Fibroblast of skin of back (primary cell): ENCODE results near the gene CMIP.

Experiments used
- DNase-seq: peaks from one replicate; pipeline ENCODE4 v3.0.0-alpha.2; 2013

CMIP gene

DNA sequence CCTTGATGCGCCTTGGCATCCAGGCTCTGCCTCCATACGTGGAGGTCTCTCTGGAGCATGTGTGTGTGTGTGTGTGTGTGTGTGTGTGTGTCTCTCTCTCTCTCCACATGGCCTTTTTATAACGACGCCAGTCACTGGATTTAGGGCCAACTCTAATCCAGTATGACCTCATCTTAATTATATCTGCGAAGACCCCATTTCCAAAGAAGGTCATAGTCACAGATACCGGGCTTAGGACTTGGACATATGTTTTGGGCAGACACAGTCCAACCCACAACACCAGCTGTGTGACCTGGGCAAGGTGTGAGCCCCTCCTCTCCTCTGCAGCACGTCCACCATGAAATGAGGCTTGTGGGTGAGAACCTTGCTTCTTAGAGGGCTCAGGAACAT is 196.1 kb downstream of the CMIP start:
- no peak for DNase-seq

DNA sequence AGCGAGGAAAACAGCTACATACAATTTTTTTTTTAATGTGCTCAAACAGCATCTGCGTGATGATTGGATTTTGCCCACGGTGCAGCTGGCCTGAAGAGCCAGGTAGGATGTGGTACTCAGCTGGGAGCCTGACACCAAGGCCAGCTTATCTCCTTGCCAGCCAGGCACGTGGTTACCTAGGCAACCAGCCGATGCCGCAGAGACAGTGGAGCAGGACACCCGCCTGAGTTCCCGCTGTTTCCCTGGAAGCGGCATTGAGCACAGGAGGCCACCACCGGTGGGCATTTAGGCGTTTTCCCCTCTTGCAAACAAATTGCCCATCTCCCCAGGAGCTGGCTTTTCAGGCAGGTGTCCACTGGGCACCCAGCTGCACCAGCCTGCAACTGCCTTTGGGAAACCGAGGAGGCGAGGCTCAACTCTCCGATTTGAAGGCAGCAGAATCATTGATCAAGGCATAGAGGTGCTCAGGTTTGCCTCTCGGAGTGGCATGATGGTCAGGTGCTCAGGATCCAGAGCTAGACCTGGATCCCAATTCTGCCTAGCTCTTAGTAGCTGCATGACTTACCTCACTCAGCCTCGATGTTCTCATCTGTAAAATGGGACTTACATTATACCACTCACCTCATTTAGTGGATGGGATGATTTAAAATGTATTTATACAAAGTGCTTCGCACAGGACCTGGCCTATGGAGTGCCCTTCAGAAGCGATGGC is 196.9 kb downstream of the CMIP start:
- DNase-seq, result no peak

DNA sequence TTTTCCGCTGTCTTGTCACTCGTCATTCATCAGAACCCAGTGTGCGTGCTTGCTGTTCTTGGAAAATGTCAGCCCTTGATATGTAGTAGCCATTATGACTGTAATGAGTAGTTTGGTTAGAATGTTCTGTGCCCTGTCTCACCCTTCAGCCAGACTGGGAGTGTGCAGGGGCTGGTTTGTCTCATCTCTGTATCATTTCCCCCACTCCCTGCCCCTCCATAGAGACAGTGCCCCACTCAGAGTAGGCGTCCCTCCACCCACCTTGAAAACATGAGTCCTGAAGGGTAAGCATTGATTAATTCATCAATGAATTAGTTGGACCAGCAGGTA is 197.5 kb downstream of the CMIP start:
- no peak for DNase-seq

DNA sequence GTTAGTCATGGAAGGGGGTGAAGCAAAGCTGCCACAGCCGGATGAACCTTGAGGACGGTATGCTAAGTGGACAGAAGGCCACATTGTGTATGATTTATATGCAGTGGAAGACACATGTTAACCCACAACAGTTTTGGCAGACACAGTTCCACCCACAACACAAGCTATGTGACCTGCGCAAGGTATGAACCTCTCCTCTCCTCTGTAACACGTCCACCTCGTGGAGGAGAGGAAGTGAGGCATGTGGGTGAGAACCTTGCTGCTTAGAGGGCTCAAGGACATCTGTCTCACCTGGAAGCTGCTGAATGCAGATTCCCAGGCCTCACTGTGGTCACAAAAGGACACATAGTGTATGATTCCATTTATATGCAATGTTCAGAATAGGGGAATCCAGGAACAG is 198.3 kb downstream of the CMIP start:
- DNase-seq, result no peak

DNA sequence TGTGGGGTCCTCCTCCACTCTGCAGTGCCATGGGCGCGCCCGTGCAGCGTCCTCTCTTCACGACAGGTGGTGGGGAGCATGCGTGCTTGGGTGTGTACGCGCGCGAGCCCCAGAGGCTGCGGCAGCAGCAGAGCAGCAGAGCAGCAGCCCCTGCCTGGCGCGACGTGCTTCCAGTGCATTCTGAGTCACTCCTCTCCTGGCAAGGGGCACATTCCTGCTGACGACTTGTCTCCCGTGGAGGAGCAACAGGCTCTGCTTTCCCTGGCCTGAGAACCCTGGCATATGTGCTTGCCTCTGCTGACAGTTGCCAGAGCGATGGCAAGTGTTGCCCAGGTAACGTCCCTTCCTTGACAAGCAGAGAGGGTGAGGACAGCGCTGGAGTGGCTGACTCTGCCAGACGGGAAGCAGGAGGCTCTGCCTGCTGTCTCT is 200.7 kb downstream of the CMIP start:
- DNase-seq, result peak; percentile 95

DNA sequence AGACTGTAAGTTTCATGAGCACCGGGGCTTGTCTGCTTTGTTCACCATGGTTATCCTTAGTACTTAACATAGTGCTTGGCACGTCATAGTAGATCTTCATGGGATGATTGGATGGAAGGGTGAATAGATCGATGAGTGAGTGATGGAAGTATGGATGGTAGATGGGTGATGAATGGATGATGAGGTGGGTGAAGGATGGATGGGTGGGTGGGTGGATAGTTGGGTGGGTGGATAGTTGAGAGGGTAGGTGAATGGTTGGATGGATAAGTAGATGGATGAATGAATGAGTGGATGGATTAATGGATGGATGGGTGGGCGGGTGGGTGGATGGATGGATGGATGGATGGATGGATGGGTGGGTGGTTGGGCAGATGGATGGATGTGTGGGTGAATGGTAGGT is 201.3 kb downstream of the CMIP start:
- no peak for DNase-seq

DNA sequence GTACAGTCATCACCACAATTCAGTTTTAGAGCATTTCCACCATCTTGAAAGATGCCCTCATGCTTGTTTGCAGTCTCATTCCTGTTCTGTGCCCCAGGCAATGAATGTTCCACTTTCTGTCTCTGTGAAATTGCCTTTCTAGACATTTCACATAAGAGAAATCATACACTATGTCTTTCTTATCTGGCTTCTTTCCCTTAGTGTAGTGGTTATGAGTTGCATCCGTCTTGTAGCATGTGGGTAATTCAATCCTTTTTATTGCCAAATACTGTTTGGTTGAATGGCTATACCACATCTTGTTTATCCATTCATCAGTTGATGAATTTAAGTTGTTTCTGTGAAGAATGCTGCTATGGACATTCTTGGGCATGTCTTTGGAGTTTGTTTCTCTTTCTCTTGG is 202.0 kb downstream of the CMIP start:
- DNase-seq, result no peak

DNA sequence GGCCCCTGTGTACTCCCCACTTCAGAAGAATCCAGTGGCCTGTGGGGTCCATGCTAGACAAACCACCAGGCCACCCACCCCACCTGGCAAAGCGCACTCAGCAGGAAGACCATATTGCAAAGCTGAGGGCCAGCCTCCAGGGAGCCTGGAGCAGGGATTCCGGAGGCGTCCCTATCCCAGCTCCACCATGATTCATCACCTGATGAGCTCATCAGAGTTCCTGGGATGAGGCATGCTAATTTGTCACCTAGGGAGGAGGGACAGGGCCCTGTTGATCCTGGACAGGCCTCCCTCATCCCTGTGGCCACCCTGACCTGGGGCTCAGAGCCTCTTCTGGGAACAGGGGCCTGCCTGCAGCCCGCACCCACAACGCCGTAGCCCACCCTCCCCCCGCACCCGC is 202.9 kb downstream of the CMIP start:
- DNase-seq, result peak; percentile 89

DNA sequence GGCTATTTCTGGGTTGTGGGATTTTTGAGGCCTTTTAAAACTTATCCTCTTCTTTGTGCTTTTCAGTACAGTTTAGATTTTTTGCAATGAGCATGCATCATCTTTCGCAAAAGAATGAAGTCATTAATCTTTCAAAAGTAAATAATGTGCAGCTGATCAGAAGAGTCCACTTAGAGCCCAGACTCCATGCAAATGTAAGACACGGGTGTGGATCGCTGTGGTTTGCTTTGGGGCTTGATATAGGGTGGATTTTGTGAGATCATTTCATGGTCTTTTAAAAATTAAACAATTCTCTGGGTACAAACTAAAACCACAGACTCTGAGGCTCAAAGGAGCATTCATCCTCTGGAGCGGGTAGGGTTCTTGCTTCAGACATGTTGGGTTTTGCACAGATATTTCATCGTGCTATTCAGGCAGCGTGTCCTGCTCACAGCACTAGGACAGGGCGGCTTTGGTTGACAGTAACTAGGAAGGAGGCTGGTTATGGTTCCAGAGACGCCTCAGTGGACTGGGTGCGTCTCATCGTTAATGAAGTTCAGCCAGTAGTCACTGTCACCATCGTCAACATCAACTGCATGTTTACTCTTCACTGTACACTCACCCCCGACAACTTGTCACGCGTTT is 205.1 kb downstream of the CMIP start:
- DNase-seq, result peak; percentile 17

DNA sequence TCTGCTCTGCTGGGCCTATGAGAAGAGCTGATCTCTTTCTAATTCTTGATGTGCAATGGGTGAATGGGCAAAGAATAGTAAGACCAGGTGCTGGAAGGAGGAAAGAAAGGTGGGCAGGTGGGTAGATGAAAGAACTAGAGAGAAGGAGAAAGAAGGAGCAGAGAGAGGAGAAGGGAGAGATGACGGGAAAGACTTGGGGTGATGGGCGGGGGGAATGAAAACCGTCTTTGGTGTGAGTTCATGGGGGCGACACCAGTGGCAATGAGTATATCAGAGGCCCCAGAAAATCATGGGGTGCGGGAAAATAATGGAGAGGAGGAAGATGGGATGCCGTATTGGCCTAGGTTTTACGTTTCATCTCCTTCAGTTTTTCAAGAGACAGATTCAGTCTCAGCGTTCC is 205.7 kb downstream of the CMIP start:
- no peak for DNase-seq

DNA sequence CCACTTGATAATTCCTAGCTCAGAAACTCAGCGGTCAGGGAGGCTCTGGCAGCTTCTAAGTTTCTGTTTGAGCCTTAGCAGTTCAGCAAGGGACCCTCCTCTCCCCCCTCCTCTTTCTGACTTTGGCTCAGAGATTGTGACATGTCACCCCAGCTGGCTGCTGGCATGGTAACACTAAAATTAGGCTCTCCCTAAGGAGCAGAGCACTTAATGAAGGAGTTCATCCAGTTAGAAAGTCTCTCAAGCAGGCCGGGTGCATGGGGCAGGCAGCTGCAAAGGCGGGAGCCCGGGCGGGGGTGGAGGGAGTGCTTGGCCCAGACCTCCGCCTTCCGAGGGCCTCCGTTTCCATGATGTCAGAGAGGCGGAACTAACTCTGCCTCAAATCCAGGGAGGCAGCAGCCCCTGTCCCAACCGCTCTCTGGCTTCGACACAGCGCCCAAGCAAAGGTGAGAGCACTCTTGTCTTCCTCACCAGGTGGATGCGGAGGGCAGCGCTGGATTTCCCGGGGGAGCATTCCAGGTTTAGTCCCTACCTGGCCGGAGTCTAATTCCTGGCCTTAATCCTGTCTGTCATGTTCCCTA is 206.5 kb downstream of the CMIP start:
- no peak for DNase-seq

DNA sequence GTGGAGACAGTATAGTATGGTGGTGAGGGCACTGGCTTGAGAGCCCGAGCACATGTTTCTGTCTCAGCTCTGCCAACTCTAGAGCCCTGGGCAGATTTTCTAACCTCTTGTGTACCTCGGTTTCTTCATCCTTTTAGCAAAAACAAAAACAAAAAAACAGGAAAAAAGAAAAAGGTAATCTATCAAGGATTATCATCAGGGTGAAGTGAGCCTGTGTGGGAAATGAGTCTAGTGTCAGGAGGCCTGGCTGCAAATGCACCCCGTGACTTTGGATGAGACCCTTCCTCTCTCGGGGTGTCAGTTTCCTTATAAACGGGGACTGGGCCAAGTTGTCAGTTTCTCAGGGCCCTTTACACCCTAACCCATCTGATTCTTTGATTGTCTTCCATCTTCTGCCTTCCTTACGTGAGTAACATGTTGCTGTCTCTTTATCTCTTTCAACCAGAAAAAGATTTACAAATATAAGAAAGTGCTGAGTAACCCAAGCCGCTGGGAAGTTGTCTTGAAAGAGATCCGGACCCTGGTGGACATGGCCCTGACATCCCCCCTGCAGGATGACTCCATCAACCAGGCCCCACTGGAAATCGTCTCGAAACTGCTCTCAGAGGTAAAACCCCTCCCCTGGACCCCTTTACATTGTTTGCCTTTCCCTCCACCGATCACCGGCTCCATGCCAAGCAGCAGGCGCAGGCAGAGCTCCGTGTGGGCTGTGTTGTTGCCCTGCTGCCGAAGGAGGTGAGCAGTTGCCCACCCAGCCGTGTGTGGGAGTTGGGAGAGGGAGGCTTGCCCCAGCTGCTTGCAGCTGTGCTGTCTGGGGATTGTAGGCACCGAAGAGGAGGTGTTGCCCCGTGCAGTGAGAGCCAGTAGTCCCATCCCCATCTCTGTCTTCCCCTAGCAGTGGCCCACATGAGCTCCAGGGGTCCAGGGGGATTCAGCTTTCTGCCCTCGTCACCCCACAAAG is 207.4 kb downstream of the CMIP start:
- DNase-seq, result no peak

DNA sequence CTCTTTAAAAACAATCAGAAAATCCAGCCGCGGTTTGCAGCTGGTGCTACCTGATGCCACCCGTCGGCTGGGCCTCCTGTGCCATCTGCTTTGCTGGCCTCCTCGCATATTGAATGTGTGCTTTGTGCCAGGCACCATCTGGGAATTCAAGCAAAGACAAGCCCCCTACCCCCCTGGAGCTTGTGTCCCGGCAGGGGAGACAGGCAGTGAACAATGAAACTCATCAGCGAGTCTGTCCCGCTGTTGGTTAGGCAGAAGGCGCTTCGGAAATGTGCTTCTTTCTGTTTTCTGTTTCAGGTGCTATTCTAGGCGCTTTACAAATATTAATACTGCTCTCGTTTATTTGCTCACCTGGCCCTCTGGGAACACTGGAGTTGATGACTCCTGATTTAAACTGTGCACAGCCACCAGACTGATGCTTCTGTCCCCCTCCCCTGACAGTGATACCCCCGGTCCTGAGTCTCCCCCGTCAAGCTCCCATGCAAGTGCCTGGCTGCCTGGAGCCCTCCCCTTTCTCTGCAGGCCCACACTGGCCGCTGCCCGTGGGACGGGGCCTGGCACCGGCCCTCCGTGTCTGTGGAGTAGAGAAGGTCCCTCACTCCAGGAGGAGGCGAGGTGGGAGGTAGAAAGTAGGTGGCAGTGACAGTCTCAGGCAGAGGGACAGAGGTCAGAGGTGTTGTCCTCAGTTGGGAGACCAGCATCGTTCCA is 208.3 kb downstream of the CMIP start:
- no peak for DNase-seq

DNA sequence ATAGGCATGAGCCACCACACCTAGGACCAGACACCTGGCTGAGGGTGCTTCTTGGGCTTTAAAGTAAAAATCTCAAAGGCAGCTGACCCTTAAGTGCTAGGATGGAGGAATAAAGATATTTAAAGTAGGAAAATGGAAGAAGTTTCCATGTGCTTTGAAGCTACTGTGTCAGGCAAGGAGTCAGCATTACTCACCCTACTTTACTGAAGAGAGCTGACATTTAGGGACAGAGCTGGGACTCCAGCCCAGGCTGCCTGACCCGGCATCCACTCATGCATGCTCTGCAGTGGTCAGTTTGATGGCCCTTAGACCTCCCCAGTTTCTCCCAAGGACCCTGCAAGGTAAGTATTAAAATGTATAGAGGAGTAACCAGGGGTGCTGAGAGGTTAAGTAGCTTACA is 209.7 kb downstream of the CMIP start:
- DNase-seq, result no peak

DNA sequence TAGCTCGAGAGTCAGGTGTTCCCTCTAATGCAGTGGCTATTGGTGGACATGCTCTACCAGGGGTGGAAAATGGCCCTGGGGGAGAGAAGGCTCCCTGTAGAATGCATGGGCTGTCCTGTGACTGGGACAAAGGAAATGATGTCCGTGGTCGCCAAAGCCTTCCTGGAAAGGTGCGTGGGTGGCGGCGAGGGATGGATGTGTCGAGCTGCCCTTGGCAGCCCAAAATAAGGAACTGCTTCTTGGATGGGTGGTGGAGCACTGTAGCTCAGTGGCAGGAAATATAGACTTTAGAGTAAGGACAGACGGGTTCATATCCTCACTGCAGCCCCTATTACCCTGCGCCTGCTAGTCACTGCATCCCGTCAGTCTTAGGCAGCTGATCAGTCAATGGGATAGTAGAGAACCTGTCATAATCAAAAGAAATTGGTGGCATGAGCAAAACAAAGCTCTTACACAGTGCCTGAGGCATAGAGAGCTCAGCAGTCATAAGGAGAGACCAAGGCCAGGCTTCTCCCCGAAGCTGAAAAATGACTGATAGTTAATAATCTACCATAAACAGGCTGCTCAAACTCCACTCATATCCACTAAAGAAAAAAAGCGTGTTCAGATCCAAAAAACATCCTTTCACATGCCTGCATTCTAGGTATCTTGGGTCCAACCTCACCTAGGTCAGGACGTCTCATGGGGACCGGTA is 211.0 kb downstream of the CMIP start:
- DNase-seq, result no peak

DNA sequence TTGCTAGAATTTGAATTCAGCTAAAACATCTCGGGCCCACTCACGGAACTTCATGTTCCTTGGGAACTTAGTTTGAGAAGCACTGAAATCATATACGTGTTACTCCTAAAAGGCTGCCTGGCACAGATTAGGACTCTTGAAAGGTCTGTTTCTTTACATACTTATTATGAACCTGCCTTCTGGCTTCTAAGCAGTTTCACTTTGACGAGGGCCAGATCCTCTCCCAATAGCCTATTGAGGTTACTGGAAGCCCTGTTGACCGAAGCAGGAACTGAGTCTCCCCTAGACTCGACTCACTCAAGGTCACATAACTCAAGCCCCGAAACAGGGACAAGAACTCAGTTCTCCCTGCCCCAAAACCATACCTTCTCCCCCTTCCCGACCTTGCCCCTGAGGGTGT is 212.6 kb downstream of the CMIP start:
- no peak for DNase-seq

DNA sequence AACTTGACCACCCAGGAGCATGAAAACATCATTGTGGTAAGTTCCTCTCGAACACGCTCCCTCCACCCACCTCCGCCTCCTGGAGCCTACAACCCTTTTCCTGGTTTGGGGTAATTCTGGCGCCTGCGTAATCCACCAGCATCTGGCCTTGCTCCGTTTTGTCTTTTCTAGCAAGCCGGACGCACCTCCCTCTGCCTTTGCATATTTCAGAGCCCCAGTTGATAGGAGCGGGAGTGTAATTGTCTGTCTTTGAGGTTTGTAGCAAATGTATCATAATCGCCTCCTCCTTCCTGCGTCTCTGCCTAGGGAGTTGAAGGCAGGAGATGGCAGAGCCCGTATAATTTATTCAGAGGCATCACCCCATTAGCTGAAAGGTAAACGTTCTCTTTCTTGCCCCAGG is 213.2 kb downstream of the CMIP start:
- DNase-seq, result peak; percentile 21

DNA sequence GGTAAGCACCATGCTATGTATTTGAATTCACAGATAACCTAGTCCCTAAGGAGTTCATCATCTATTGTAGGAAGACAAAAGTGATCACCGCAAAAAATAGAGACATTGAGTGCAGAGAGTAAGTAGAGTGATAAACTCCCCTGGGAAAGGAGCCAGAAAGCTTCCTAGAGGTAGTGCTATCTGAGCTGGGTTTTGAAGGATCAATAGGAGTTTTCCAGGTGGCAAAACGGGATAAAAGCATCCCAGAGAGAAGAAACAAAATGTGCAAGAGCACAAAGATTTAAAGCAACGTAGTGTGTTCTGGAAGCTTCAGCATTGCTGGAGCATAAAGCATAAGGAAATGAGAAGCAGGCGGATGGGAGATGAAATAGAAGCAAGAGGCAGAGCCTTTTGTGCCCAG is 213.8 kb downstream of the CMIP start:
- DNase-seq, result no peak

DNA sequence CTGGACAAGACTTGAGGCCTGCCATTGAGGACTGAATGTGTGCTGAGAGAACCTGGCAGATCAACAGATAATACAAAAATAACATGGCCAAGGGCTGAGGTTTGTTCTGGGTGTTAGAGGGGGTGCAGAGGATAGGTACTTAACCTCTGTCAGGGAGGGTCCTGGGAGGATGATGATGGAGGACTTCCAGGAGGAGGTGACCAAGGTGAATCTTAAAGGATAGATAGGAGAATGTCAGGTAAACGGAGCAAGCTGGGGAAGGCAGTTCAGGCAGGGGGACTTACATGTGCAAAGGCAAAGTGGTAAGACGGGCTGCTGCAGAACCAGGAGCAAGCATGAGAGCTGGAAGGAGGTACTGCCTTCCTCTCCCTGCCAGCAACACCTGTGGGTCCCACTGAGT is 214.6 kb downstream of the CMIP start:
- DNase-seq, result no peak

DNA sequence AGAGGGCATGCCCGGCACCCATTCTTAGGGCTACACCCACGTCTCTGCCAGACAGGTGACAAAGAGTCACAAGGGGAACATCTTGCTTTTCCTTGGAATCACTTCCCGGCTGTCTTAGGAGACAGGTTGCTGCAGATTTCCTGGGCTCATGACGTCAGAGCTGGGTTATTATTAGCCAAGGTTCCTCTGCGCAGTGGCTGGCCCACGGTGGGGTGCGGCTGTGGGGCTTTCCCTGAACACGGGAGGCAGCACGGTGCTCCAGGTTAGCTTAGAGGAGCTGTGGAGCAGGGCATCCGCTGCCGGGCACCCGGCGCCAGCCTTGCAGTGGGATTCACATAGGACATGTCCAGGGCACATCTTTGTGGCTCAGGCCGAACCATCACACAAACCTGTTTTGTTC is 216.5 kb downstream of the CMIP start:
- DNase-seq, result no peak

DNA sequence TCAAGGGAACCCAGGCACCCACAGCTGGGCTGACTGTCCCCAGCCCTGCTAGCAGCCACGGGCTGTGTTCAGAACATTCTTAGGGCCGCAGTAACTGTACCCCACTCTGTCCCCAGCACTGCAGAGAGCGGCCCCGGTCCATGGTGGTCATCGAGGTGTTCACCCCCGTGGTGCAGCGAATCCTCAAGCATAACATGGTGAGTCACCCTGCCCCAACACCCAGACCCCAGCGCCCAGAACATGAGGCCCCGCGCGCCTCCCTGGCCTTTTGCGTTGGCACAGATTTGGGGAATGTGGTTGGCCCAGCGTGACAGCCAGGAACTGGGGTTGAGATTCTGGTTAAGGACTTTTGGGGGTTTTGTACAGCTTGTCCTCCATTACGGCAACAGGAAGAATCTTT is 219.5 kb downstream of the CMIP start:
- no peak for DNase-seq

DNA sequence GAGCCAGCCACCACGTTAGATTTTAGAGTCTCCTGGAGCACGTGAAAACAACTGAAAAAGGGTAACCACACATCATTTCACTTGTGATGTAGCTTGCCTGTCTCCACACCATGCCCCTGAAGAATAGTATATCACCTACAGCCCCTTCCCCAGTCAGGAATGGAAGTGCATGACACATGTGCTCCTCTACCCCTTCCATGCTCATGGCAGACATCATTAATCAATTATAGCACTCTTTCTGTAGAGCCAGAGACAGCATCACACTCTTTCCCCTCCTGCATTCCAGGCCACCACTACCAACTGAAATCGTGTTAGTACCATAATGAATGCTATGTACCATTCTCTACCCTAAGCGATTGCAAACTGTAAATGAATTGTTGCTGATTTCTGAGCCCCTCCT is 221.0 kb downstream of the CMIP start:
- DNase-seq, result no peak
